Muscle layer of duodenum (tissue), 2 donors: ENCODE data around the gene PKMYT1.
"Not testable (repeated sequence)": the region's sequence is repeated elsewhere in the genome, so short reads cannot be mapped to it uniquely, and the experiment has no call there.

ENCODE experiments used
- H3K27ac ChIP-seq: one replicate; pipeline ENCODE4 v1.7.0; 2013; ENCODE audit warnings: mild to moderate bottlenecking, low read length
- H3K27me3 ChIP-seq: one replicate; pipeline ENCODE4 v1.7.0; 2013; ENCODE audit warnings: low read depth, mild to moderate bottlenecking, control low read depth, low read length
- H3K36me3 ChIP-seq, 2 donors: one replicate each; pipeline ENCODE4 v1.7.0; 2013; ENCODE audit warnings: low read length in 2 of 2, control low read depth in 1 of 2, mild to moderate bottlenecking in 1 of 2; ENCODE audit not compliant: insufficient read depth in 2 of 2, control insufficient read depth in 1 of 2
- H3K4me1 ChIP-seq, 2 donors: one replicate each; pipeline ENCODE4 v1.7.0; 2013; ENCODE audit warnings: low read length in 2 of 2, mild to moderate bottlenecking in 2 of 2, control low read depth in 1 of 2, moderate library complexity in 1 of 2; ENCODE audit not compliant: insufficient read depth in 2 of 2, control insufficient read depth in 1 of 2
- H3K4me3 ChIP-seq, 2 donors: one replicate each; pipeline ENCODE4 v1.7.0; 2013; ENCODE audit warnings: low read length in 2 of 2, low read depth in 1 of 2, mild to moderate bottlenecking in 1 of 2
- H3K9me3 ChIP-seq, 2 donors: one replicate each; pipeline ENCODE4 v1.7.0; 2013; ENCODE audit warnings: low read length in 2 of 2, control low read depth in 1 of 2, mild to moderate bottlenecking in 1 of 2; ENCODE audit not compliant: control insufficient read depth in 1 of 2
- donor health status: healthy.

The PKMYT1 gene

DNA sequence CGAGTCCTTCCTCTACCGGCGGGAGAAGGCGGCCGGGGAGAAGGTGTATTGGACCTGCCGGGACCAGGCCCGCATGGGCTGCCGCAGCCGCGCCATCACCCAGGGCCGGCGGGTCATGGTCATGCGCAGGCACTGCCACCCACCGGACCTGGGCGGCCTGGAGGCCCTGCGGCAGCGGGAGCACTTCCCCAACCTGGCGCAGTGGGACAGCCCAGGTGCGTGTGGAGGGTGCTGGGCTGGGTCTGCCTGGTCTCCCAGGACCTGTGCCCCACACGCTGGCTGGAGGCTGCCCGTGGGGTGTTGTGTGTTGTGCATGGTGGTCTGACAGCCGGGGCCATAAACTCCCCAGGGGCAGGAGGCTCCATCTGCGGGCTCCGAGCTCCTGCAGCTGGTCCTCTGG, 43.1 kb downstream of the PKMYT1 start:
- no peak overlapping the region for H3K27ac ChIP-seq
- H3K36me3 ChIP-seq = peaks cover 12 to 87% of the 10 kb centered on the region in 2 donors
- no peaks in the 10 kb centered on the region for H3K27me3 ChIP-seq
- H3K4me1 ChIP-seq = no peaks in the 10 kb centered on the region
- H3K4me3 ChIP-seq = no peak overlapping the region
- H3K9me3 ChIP-seq = no peaks in the 10 kb centered on the region

GRCh38 chr16:2936436-2937011, 43.7 kb downstream of the PKMYT1 start:
- Histone ChIP-seq H3K27me3 (no peaks in the 10 kb centered on the region), H3K4me3 (no peak overlapping the region), H3K27ac (no peak overlapping the region), H3K4me1 (no peaks in the 10 kb centered on the region), H3K9me3 (no peaks in the 10 kb centered on the region), H3K36me3 (peaks cover 12 to 86% of the 10 kb centered on the region in 2 donors)

- Histone ChIP-seq H3K4me1 (no peaks in the 10 kb centered on the region), H3K4me3 (no peak overlapping the region), H3K36me3 (peaks cover 10 to 79% of the 10 kb centered on the region in 2 donors), H3K9me3 (no peaks in the 10 kb centered on the region), H3K27me3 (no peaks in the 10 kb centered on the region), H3K27ac (no peak overlapping the region)
These were observed 45.8 kb downstream of the PKMYT1 start for GRCh38 chr16:2934450-2934849.

DNA sequence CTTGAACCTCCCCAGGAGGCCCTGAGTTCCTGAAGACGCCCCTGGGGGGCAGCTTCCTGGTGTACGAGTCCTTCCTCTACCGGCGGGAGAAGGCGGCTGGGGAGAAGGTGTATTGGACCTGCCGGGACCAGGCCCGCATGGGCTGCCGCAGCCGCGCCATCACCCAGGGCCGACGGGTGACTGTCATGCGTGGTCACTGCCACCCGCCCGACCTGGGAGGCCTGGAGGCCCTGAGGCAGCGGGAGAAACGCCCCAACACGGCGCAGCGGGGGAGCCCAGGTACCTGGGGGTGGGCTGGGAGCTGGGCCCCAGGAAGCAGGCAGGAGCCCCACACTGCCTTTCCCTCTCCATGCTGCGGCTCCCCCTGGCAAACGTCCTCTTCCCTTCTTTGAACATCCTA, 46.5 kb downstream of the PKMYT1 start:
- Histone ChIP-seq H3K4me1 (no peaks in the 10 kb centered on the region), H3K9me3 (no peaks in the 10 kb centered on the region), H3K27ac (no peak overlapping the region), H3K27me3 (no peaks in the 10 kb centered on the region), H3K4me3 (no peak overlapping the region), H3K36me3 (peaks cover 9 to 73% of the 10 kb centered on the region in 2 donors)

GRCh38 chr16:2933136-2933535, 47.1 kb downstream of the PKMYT1 start:
- Histone ChIP-seq H3K27ac (no peak overlapping the region), H3K4me3 (no peak overlapping the region), H3K36me3 (peaks cover 9 to 71% of the 10 kb centered on the region in 2 donors)

GRCh38 chr16:2931231-2931914, 48.9 kb downstream of the PKMYT1 start:
- not testable (repeated sequence) for H3K4me3 ChIP-seq, H3K4me1 ChIP-seq, H3K27me3 ChIP-seq, H3K9me3 ChIP-seq, H3K27ac ChIP-seq
- peaks cover 4 to 53% of the 10 kb centered on the region in 2 donors for H3K36me3 ChIP-seq

More at GRCh38 chr16:2933136-2933535, 47.1 kb downstream of the PKMYT1 start:
- Histone ChIP-seq H3K9me3 (no peaks in the 10 kb centered on the region), H3K4me1 (no peaks in the 10 kb centered on the region), H3K27me3 (no peaks in the 10 kb centered on the region)

DNA sequence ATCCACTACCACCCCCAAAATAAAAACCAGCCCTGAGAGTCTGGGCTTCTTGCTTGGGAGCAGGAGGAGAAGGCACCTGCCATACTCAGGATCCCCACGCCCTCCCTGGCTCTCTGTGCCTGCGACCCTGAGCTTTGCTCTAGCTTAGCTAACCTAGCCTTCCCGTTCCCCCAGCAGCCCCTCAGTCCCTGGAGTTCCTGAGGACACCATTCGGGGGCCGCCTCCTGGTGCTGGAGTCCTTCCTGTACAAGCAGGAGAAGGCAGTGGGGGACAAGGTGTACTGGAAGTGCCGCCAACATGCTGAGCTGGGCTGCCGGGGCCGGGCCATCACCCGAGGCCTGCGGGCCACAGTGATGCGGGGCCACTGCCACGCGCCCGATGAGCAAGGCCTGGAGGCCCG, 50.0 kb downstream of the PKMYT1 start:
- Histone ChIP-seq H3K9me3 (no peaks in the 10 kb centered on the region), H3K4me3 (no peak overlapping the region), H3K27ac (no peak overlapping the region), H3K27me3 (no peaks in the 10 kb centered on the region), H3K4me1 (peaks cover 0 to 3% of the 10 kb centered on the region in 2 donors), H3K36me3 (peaks cover 4 to 44% of the 10 kb centered on the region in 2 donors)

GRCh38 chr16:2929693-2930092, 50.6 kb downstream of the PKMYT1 start:
- peaks cover 0 to 3% of the 10 kb centered on the region in 2 donors for H3K4me1 ChIP-seq
- H3K9me3 ChIP-seq = no peaks in the 10 kb centered on the region
- H3K27ac ChIP-seq = no peak overlapping the region
- peaks cover 4 to 38% of the 10 kb centered on the region in 2 donors for H3K36me3 ChIP-seq
- H3K27me3 ChIP-seq = no peaks in the 10 kb centered on the region
- no peak overlapping the region for H3K4me3 ChIP-seq

DNA sequence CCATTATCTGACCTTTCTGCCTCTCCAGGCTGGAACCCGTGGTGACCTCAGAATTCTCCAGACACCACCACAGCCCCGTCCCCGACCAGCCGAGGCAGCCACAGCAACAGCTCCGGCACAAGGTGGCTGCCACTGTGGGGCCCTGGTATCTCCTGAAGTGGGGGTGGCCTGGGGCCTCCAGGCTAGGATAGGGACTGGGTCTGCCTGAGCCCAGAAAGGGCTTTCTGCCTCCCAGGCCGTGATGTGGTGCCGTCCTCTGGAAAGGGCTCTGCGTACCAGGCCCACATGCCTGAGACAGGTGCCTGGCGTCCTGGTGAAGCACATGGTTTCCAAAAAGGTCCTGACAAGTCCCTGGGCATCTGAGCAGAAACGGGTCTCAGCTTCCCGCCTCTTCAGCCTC, 51.5 kb downstream of the PKMYT1 start:
- Histone ChIP-seq H3K4me1 (peaks cover 0 to 3% of the 10 kb centered on the region in 2 donors), H3K27ac (no peak overlapping the region)

DNA sequence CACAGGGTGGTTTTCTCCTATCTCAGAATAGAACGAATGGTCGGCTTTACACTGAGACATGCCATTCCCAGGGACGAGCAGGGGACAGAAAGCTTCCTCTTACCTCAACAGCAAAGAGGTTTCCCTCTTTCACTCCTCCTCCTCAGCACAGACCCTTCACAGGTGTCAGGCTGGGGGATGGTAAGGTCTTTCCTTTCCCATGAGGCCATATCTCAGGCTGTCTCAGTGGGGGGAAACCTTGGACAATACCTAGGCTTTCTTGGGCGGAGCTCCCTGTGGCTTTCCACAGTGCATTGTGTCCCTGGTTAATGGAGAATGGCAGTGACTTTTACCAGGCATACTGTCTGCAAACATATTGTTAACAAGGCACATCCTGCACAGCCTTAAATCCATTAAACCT, 52.1 kb downstream of the PKMYT1 start:
- peaks cover 0 to 23% of the 10 kb centered on the region in 2 donors for H3K36me3 ChIP-seq
- not testable (repeated sequence) for H3K4me3 ChIP-seq

More for the DNA sequence above, 51.5 kb downstream of the PKMYT1 start:
- H3K27me3 ChIP-seq = no peaks in the 10 kb centered on the region
- H3K36me3 ChIP-seq = peaks cover 0 to 29% of the 10 kb centered on the region in 2 donors
- H3K9me3 ChIP-seq = no peaks in the 10 kb centered on the region
- no peak overlapping the region for H3K4me3 ChIP-seq

GRCh38 chr16:2927010-2927646, 53.1 kb downstream of the PKMYT1 start:
- Histone ChIP-seq H3K27ac (no peak overlapping the region), H3K36me3 (peaks cover 2 to 20% of the 10 kb centered on the region in 2 donors), H3K27me3 (no peaks in the 10 kb centered on the region), H3K4me1 (peaks cover 0 to 3% of the 10 kb centered on the region in 2 donors), H3K9me3 (no peaks in the 10 kb centered on the region), H3K4me3 (peak overlapping the region; percentile 26 to 33)

More for the DNA sequence above, 52.1 kb downstream of the PKMYT1 start:
- H3K27me3 ChIP-seq, H3K27ac ChIP-seq, H3K4me1 ChIP-seq, H3K9me3 ChIP-seq: not testable (repeated sequence)
